GM12878 (cell line): ENCODE results near the gene PGBD4. TPM values are rescaled to one million over a fixed set of nuclear protein-coding genes. Genes with fewer than 3 reads are reported as not detected.

ENCODE experiments used
- ATAC-seq: fragments of 200-7000 bp; cut with Tn5 transposase; 3 replicates; pipeline ENCODE4 v1.9.1; 2020; ENCODE audit warnings: mild to moderate bottlenecking, moderate library complexity
- BruUV-seq: library from RNA; stranded (reverse); fragments of 400-500 nt; replicated peaks from 2 replicates; lab custom pipeline; 2021; lab: Mats Ljungman, UMichigan
- CTCF ChIA-PET: fragments of 300-600 bp; sonication (Branson Sonifier 250); formaldehyde crosslinking; extraction: SDS; loops from one replicate; lab custom pipeline; 2021; ENCODE audit warnings: inconsistent platforms; lab: Yijun Ruan, JAX
- POLR2A ChIA-PET: fragments of 350-600 bp; formaldehyde crosslinking; extraction: SDS; loops from one replicate; lab custom pipeline; 2021; ENCODE audit warnings: inconsistent platforms; lab: Charles Lee
- RAD21 ChIA-PET: fragments of 300-600 bp; sonication (Branson Sonifier 250); formaldehyde crosslinking; loops from one replicate; lab custom pipeline; 2023; ENCODE audit warnings: antibody characterized with exemption; ENCODE audit not compliant: unreplicated experiment; lab: Charles Lee
- SMC1A ChIA-PET: fragments of 300-600 bp; sonication (Branson Sonifier 250); formaldehyde crosslinking; loops from one replicate; lab custom pipeline; 2023; ENCODE audit not compliant: unreplicated experiment, uncharacterized antibody; lab: Charles Lee
- DNase-seq: peaks from one replicate; pipeline ENCODE4 v3.0.0-alpha.2; 2011; ENCODE audit warnings: low read depth, low spot score
- FAIRE-seq: peaks from 3 replicates; lab custom pipeline; 2011; peaks lifted over from hg19 to GRCh38; lab: Jason Lieb, UNC
- H2AFZ ChIP-seq: 2 replicates; pipeline ENCODE4 v1.6.0; 2011; ENCODE audit warnings: low read depth, low read length, control low read depth; ENCODE audit not compliant: control insufficient read depth
- H3K27ac ChIP-seq: 2 replicates; pipeline ENCODE4 v1.5.1; 2011; ENCODE audit warnings: control low read depth; ENCODE audit not compliant: control insufficient read depth, insufficient read depth
- H3K27me3 ChIP-seq, 2 experiments: replicated peaks in 1 of 2; 2 replicates each; pipeline versions ENCODE4 v1.6.0 to v1.6.1; 2011; ENCODE audit warnings: low read length in 1 of 2; ENCODE audit not compliant: control insufficient read depth in 2 of 2, insufficient read depth in 2 of 2
- H3K36me3 ChIP-seq, 2 experiments: 2 replicates each; pipeline ENCODE4 v1.5.1; 2011; ENCODE audit warnings: low read length in 1 of 2; ENCODE audit not compliant: control insufficient read depth in 2 of 2, insufficient read depth in 2 of 2
- H3K4me1 ChIP-seq: 2 replicates; pipeline ENCODE4 v1.6.1; 2011; ENCODE audit warnings: mild to moderate bottlenecking, low read length, moderate library complexity, mixed read lengths; ENCODE audit not compliant: control insufficient read depth, insufficient read depth
- H3K4me2 ChIP-seq: 2 replicates; pipeline ENCODE4 v1.6.0; 2011; ENCODE audit warnings: control low read depth; ENCODE audit not compliant: control insufficient read depth, insufficient read depth
- H3K4me3 ChIP-seq: fragments of 200-600 bp; sonication (generic); 2 replicates; pipeline ENCODE4 v1.5.1; 2016
- H3K79me2 ChIP-seq: 2 replicates; pipeline ENCODE4 v1.6.0; 2011; ENCODE audit warnings: low read length; ENCODE audit not compliant: control insufficient read depth, insufficient read depth
- H3K9ac ChIP-seq: 2 replicates; pipeline ENCODE4 v1.8.0; 2011; ENCODE audit warnings: low read length, control low read depth, mixed read lengths; ENCODE audit not compliant: control insufficient read depth, insufficient read depth
- H3K9me3 ChIP-seq: replicated peaks from 3 replicates; pipeline ENCODE4 v1.5.1; 2011; ENCODE audit warnings: mild to moderate bottlenecking, low read length; ENCODE audit not compliant: control insufficient read depth, insufficient read depth
- H4K20me1 ChIP-seq: 2 replicates; pipeline ENCODE4 v1.6.0; 2011; ENCODE audit not compliant: control insufficient read depth, insufficient read depth
- CTCF ChIP-seq, 3 experiments: IDR thresholded peaks in 2 of 3; conservative IDR thresholded peaks in 1 of 3; 2 replicates each; pipeline ENCODE4 v1.5.1; 2011; ENCODE audit warnings: low read depth in 3 of 3, low read length in 3 of 3, mild to moderate bottlenecking in 3 of 3, control low read depth in 2 of 3, moderate library complexity in 2 of 3, inconsistent platforms in 1 of 3, mixed read lengths in 1 of 3; ENCODE audit not compliant: control insufficient read depth in 2 of 3, insufficient read depth in 1 of 3; ENCODE audit errors: extremely low read depth in 1 of 3
- HDAC2 ChIP-seq: fragments of 200-600 bp; sonication (generic); IDR thresholded peaks from 2 replicates; pipeline ENCODE4 v1.6.1; 2017
- RAD21 ChIP-seq: IDR thresholded peaks from 2 replicates; pipeline ENCODE4 v1.6.1; 2011; ENCODE audit warnings: mild to moderate bottlenecking, low read depth, low read length, moderate library complexity; ENCODE audit not compliant: insufficient read depth
- RFX5 ChIP-seq: IDR thresholded peaks from 2 replicates; pipeline ENCODE4 v1.6.1; 2011; ENCODE audit warnings: low read depth, low read length, improper control_type of control experiment
- SMC3 ChIP-seq: IDR thresholded peaks from 2 replicates; pipeline ENCODE4 v1.6.1; 2011; ENCODE audit warnings: low read length, improper control_type of control experiment, borderline replicate concordance
- WGBS: methylation state at CpG from one replicate; pipeline ENCODE4 v1.1.6; 2016; ENCODE audit warnings: low lambda C conversion rate; ENCODE audit not compliant: insufficient replicate concordance, insufficient coverage; ENCODE audit errors: missing lambda C conversion rate; 5-methylcytosine and 5-hydroxymethylcytosine counted together
- in situ Hi-C: fragments of 300-500 bp; cut with MboI; formaldehyde crosslinking; loops from 9 replicates; pipeline ENCODE4 v1.14.3; 2018; ENCODE audit warnings: mixed read lengths
- intact Hi-C: fragments of 100-400 bp; cut with micrococcal nuclease; formaldehyde crosslinking; loops from one replicate; pipeline ENCODE4 v1.14.2; 2022; ENCODE audit not compliant: unreplicated experiment
- polyA plus RNA-seq, 11 experiments: library from polyadenylated mRNA; depleted of rRNA in 4 of 11; unstranded in 6 of 11; stranded (reverse) in 5 of 11; fragments of >200 nt; fragmentation: Nextera tagmentation in 4 of 11; fragmentation: Illumina TruSeq in 1 of 11; extraction: Ambion mirVana in 4 of 11; extraction: Trizol in 1 of 11; gene quantifications; 1 replicate in 1 of 11; 2 replicates in 10 of 11; pipeline versions ENCODE4 v1.2.1 to v1.2.3, GENCODE V29; 2011 to 2016; ENCODE audit warnings: inconsistent platforms in 2 of 11, missing spikeins in 2 of 11, low read depth in 1 of 11
- total RNA-seq, 4 experiments: library from RNA; depleted of rRNA in 3 of 4; stranded (reverse); fragments of >200 nt in 3 of 4; fragmentation: Illumina TruSeq in 1 of 4; extraction: Trizol in 1 of 4; gene quantifications; 2 replicates each; pipeline versions ENCODE4 v1.2.1 to v1.2.3, GENCODE V29; 2013 to 2021

Gene PGBD4
- total and polyA plus RNA-seq, 10 of the 15 experiments (the other 5 are each of a cell fraction or from before 2014, with no cell fraction given), result 1.2 to 5.8 (median 2.8) TPM

DNA sequence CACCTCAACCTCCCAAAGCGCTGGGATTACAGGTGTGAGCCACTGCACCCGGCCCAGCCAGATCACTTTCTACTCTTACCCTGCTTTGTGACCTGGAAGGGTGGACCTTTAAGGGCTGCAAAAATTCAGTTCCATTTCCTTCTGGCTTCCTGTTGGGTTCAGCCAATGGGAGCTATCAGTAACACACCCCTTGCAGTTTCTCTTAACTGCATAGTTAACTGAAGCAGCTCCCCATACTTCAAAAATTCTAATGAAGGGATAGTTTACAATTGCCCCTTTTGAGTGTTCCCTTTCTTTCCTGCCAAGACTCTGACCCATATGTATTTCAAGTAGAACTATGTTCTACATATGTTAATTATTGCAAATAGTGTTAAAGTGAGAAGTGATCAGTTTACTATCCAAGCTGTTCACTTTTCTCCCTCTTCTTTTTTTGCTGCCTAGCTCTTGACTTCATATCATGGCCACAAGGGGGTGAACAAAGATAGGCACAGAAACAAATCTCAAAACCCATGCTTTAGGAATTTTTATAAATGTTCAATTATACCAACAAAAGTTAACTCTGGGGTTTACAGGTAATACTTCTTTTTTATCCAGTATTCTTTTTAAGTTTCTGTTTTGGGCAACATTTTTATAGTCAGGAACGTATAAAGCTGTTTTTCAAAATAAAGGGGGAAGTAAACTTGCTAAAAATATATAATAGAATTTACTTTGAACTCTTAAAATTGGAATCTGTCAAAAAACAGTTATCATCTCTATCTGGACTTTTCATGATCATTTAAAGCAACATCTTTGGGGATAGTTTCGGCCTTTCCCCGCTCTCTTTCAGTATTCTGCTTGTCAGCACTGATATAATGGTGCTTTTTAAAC, 8.1 kb downstream of the PGBD4 start:
- DNase-seq (no peak), ATAC-seq (peak; percentile 84), FAIRE-seq (no peak)
- RAD21 ChIA-PET, result interaction anchor here (0.6 to 6.9 kb wide), 19 partner anchors 9 to 478 kb away, joined by 3 to 71 read pairs (median 4); partner anchors contain the start of genes EMC4, EMC7, KATNBL1 and LPCAT4
- intact Hi-C loops, result loop anchor here (1.0 to 10.0 kb wide), 3 partner anchors 100 to 475 kb away; partner anchors contain the start of genes GOLGA8B and KATNBL1
- H3K4me2 ChIP-seq, result no peak overlapping the region
- TF ChIP-seq HDAC2, result no peak
- no peak for TF ChIP-seq RFX5
- peak; percentile 75; the same call in 1 of the 2 replicates for TF ChIP-seq SMC3
- TF ChIP-seq RAD21, result peak; percentile 90
- TF ChIP-seq CTCF (IDR thresholded peaks at IDR 0.05 in 2 of 3, conservative IDR thresholded peaks at IDR 0.05 in 1 of 3; ENCODE audit: control insufficient read depth in 2 of 3, extremely low read depth in 1 of 3, insufficient read depth in 1 of 3, low read depth in 3 of 3, low read length in 3 of 3), result peak; percentile 65 to 73 (median 67)
- no peaks in the 10 kb centered on the region for H3K9me3 ChIP-seq
- no peaks in the 10 kb centered on the region for H3K4me1 ChIP-seq
- CTCF ChIA-PET, result interaction anchor here (0.7 to 6.8 kb wide), 26 partner anchors 9 to 477 kb away, joined by 3 to 136 read pairs (median 4); partner anchors contain the start of genes KATNBL1 and LPCAT4
- H3K4me3 ChIP-seq, result no peak overlapping the region
- no TSS peak for BruUV-seq
- SMC1A ChIA-PET, result interaction anchor here (0.7 to 4.2 kb wide), 22 partner anchors 9 to 478 kb away, joined by 3 to 65 read pairs (median 4); partner anchors contain the start of genes KATNBL1 and LPCAT4
- H3K9ac ChIP-seq, result no peak overlapping the region
- H3K27me3 ChIP-seq, result no peaks in the 10 kb centered on the region
- H3K36me3 ChIP-seq, result no peaks in the 10 kb centered on the region
- WGBS, result 63% methylated on average over 5 of the region's 5 CpGs
- no peaks in the 10 kb centered on the region for H4K20me1 ChIP-seq
- in situ Hi-C loops, result no loop called here
- H3K27ac ChIP-seq, result no peak overlapping the region
- no peaks in the 10 kb centered on the region for H3K79me2 ChIP-seq
- POLR2A ChIA-PET, result interaction anchor here (0.8 to 1.2 kb wide), 2 partner anchors 14 to 100 kb away, joined by 3 read pairs; partner anchors contain the start of gene KATNBL1
- no peak overlapping the region for H2AFZ ChIP-seq
